DMS53 treated with DMSO at 0.1 percent for 48 hours (cell line): ENCODE results near the gene HNRNPF.

Source experiments
- DNase-seq: peaks from one replicate; lab custom pipeline; 2025; ENCODE audit not compliant: unreplicated experiment; lab: John Stamatoyannopoulos, UW

The HNRNPF gene

DNA sequence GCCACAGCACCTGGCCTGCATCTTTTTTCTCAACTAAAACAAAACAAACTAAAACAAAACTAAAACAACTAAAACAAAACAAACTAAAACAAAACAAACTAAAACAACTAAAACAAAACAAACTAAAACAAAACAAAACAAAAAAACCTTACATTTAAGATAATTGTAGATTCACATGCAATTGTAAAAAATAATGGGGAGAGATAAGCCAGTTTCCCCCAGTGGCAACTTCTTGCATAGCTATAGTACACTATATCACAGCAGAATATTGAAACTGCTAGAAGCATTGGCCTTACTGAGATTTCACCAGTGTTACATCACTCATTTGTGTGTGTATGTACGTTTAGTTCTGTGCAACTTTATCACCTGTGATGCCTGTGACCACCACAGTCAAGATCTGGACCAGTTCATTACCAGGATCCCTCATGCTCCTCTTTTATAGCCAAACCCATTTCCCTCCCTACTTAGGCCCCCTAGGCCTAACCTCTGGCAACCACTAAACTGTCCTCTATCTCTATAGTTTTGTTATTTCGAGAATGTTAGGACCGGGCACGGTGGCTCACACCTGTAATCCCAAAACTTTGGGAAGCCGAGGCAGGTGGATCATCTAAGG, 28.3 kb downstream of the HNRNPF start:
- DNase-seq = peak; percentile 35

- no peak for DNase-seq
Observed at GRCh38 chr10:43377424-43377883, 31.5 kb downstream of the HNRNPF start.

DNA sequence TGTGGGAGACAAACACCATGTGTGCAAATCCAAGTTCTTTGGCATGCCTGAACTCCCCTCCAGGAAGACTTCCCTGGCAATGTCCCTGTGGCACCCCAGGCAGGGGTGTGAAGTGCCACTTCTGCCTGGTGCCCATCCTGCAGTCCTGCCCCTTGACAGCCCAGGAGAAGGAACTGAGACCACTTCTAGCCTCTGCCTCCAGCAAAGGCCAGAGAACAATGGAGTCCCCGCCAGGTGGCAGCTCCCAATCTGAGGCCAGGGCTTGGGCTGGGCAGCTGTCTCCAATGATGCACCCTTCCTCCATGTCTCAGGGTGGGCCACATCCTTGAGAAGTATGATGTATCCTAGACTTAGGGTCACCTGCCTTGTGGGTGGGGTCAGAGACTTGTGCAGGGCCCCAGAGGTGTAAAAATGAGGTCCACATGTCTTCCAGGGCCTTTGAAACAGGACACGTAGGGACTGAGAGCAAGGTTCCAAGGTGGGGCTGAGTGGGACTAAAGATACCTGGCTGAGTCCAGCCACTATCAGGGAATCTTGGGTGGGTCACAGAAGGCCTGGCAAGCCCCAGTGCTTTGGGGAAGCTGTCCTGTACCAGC, 32.1 kb downstream of the HNRNPF start:
- DNase-seq = no peak

DNA sequence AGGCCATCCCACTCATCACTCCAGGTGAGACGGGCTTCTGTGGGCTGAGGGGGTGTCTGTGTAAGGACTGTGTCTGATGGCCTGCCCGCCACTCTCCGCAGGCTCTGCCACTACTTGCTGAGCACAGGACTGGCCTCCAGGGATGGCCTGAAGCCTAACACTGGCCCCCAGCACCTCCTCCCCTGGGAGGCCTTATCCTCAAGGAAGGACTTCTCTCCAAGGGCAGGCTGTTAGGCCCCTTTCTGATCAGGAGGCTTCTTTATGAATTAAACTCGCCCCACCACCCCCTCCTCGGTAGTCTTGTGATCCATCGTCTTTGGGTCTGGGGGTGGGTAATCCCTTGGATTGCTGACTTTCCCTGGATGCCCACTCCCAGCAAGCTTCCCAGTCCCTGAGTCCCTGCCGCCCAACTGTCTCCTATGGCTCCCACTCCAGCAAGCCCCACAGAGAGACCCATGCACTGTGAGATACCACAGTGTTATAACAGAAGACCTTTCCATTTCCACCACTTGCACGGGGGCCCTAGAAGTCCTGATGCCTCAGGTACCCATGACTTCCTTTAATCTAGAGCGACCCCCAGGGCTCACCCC, 32.8 kb downstream of the HNRNPF start:
- DNase-seq = no peak

GRCh38 chr10:43375401-43376020, 33.5 kb downstream of the HNRNPF start:
- DNase-seq = no peak

- DNase-seq = no peak
Observed at GRCh38 chr10:43374194-43374593, 34.8 kb downstream of the HNRNPF start.

DNA sequence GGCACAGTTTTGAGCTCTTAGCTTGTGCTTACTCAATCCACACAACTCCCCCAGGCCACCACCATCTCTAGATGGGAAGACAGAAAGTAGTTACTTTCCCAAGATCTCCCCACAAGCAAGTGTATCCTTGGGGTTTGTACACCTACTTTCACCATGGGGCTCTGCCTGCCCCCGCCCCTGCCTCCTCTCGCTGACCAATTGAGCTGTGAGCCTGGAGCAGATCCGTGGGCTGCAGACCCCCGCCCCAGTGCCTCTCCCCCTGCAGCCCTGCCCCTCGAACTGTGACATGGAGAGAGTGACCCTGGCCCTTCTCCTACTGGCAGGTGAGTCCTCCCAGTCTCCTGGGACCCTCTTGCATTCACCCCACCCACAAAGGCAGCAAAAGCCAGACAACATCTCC, 35.5 kb downstream of the HNRNPF start:
- DNase-seq = no peak

- no peak for DNase-seq
Observed at GRCh38 chr10:43372765-43373361, 36.1 kb downstream of the HNRNPF start.

DNA sequence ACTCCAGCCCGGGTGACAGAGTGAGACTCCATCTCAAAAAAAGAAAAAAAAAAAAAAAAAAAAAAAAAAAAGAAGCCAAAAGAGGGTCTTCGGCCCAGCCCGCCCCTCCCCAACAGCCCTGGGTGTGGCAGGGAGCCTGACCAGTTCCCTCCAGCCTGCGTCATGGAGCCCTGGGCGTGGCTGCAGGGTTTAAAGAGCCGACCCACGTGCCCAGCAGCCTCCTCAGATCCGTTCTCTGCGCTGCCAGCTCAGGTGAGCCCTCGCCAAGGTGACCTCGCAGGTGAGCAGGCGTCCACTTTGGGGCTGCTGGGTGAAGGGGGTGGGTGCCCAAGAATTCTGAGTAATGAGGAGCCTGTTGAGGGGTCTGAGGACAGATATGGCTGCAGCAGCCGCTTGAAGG, 37.6 kb downstream of the HNRNPF start, which contains the start of gene FXYD4:
FXYD4 (plus strand) TSS at position 219 of the 400 bp plus-strand sequence. CDS start 2,111 bp downstream, outside the sequence.
- DNase-seq = no peak

DNA sequence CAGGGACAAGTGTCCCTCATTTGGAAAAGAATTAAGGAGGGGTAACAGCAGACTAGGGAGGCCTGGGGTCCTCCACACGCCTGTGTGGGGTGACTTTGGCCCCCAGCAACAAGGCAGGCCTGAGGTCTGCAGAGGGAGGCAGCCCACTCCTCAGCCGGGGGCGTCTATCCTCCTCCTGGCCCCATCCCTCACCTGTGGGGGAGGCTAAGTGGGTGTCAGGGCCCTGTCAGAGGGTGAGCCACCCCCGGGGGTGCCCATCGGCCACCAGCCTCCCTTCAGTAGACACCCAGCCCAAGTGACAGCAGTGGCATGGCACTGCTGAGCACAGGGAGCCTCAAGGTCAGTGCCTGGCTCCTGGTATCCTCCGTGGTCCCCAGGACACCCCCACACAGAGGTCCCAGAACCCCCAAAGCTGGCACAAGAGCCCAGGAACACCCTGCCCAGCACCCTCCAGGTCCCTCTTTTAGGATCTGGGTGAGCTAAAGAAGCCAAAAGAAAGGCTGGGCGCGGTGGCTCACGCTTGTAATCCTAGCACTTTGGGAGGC, 38.2 kb downstream of the HNRNPF start:
- no peak for DNase-seq

DNA sequence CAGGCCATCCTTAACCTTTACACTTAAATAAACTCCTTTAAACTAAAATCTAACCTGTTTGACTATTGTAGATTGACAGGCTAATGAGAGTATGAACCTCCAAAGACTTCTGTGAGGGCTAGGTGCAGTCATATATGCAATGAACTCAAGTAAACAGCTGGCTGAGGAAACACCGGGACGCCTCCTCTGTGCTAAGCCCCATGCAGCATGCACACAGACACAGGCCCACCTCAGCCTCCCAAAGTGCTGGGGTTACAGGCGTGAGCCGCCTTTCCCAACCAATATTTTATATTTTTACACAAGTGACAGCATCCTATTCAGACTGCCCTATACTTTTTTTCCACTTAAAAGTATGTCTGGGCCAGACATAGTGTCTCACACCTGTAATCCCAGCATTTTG, 39.1 kb downstream of the HNRNPF start:
- no peak for DNase-seq

DNA sequence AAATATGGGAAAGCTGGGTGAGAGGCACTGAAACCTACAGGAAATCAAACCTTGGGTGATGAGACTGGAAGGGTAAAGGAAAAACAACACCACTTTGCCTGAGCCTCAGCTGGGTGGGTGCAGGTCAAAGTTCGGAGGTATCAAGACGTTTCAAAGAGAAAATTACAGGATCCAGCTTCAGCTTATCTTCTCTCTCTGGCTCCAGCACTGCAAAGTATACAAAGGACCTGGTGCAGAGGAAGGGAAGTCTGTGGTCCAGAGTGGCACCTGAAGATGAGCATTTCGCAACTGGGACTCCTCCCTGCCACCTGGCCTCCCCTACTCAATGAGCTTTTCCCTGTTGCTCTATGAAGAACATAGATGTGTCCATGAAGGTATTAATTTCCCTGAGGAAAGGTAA, 44.0 kb downstream of the HNRNPF start:
- DNase-seq = no peak

GRCh38 chr10:43362191-43362839, 46.7 kb downstream of the HNRNPF start:
- peak; percentile 96 for DNase-seq

- peak; percentile 30 for DNase-seq
Observed at GRCh38 chr10:43361547-43362190, 47.3 kb downstream of the HNRNPF start.

- DNase-seq = no peak
Observed at GRCh38 chr10:43360086-43360485, 48.9 kb downstream of the HNRNPF start.

GRCh38 chr10:43355749-43356371, 53.1 kb downstream of the HNRNPF start:
- no peak for DNase-seq

- no peak for DNase-seq
Observed at GRCh38 chr10:43354879-43355380, 54.1 kb downstream of the HNRNPF start.

DNA sequence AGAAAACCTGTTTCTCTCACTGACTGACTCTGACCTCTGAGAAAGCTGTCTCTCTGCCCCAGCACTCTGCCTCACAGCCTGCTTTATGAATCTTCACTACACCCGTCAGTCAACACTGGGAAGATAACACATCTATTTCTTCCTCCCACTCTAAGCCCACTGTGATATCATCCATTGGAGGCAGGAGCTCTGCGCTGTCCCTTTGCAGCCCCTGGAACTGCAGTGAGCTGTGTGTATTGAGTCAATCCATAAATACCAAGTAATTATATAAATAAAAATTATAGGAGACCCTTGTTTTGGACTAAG, 54.7 kb downstream of the HNRNPF start:
- DNase-seq = no peak

- peak; percentile 30 for DNase-seq
Observed at GRCh38 chr10:43353495-43354329, 55.3 kb downstream of the HNRNPF start.
